SIG-M5 treated with dmso at 0.1 percent for 504 hours (cell line): Measurements from ENCODE around the gene WDR54.
A peak's percentile ranks its signal among the peaks of the same experiment; 100 is the strongest.
"Not testable (repeated sequence)": the region's sequence is repeated elsewhere in the genome, so short reads cannot be mapped to it uniquely, and the experiment has no call there.

Experiments
- DNase-seq: peaks from one replicate; lab custom pipeline; 2025; ENCODE audit not compliant: unreplicated experiment; lab: John Stamatoyannopoulos, UW

Gene WDR54

DNA sequence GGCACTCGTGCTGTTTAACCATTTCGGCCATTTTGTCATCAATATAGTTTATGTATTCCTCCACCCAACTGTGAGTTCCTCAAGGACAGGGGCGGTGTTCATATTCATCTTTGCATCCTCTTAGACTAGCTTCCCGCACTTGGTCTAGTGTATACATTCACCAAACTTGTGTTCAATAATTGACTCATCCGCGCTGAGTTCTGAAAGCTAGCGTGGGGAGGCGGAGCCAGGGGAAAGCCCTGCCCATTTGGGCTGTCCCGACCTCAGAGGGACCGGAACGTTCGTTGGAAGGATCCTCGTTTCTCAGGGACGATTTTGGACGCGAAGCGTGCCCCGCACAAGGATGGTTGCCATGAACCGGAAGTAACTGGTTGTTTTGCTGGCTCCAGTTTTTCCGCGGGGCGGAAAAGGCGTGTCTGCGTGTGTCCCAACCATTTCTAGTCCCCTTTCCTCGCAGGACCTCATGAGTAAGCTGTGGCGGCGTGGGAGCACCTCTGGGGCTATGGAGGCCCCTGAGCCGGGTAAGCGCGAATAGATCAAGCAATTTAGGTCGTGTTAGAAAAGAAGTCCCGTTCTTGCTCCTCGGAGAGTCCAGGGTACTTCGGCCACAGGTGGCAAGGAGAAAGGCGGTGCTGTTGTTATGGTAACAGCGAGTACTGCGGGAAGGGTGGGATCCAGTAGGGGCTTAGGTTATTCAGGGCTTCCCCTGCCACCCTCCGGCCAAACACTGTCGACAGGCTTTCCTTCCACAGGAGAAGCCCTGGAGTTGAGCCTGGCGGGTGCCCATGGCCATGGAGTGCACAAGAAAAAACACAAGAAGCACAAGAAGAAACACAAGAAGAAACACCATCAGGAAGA, 33.4 kb downstream of the WDR54 start, which contains the start of gene INO80B:
INO80B (plus strand) TSS at position 434 of the 858 bp plus-strand sequence; CDS start at position 464, 30 bp downstream.
- DNase-seq = peak; percentile 99

DNA sequence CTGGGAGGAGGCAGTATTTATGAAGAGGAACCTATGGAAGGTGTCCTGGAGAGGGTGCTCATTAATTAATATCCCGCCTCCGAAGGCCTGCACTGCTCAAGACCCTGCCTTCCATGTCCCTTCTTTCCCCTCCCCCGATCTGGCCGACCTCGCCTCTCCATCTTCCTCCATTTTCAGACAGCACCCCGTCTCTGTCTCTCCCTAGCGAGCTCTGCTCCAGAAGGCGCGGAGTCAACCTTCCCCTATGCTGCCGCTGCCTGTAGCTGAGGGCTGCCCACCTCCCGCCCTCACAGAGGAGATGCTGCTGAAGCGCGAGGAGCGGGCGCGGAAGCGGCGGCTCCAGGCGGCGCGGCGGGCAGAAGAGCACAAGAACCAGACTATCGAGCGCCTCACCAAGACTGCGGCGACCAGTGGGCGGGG, 35.6 kb downstream of the WDR54 start:
- no peak for DNase-seq

DNA sequence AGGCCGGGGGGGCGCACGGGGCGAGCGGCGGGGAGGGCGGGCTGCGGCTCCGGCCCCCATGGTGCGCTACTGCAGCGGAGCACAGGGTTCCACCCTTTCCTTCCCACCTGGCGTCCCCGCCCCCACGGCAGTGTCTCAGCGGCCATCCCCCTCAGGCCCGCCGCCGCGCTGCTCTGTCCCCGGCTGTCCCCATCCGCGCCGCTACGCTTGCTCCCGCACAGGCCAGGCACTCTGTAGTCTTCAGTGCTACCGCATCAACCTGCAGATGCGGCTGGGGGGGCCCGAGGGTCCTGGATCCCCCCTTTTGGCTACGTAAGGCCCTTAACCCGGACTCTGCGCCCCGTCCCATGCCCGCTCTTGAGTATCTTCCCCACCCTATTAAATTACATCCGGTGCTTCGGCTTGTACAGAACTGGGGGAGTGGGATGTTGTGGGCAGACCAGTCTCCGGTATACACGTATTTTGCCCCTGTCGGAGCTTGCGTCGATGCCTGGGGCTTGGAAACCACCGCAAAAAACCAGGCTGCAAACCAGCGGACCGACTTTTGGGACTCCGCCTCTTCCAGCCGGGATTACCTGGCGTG, 36.1 kb downstream of the WDR54 start:
- DNase-seq = peak; percentile 68

DNA sequence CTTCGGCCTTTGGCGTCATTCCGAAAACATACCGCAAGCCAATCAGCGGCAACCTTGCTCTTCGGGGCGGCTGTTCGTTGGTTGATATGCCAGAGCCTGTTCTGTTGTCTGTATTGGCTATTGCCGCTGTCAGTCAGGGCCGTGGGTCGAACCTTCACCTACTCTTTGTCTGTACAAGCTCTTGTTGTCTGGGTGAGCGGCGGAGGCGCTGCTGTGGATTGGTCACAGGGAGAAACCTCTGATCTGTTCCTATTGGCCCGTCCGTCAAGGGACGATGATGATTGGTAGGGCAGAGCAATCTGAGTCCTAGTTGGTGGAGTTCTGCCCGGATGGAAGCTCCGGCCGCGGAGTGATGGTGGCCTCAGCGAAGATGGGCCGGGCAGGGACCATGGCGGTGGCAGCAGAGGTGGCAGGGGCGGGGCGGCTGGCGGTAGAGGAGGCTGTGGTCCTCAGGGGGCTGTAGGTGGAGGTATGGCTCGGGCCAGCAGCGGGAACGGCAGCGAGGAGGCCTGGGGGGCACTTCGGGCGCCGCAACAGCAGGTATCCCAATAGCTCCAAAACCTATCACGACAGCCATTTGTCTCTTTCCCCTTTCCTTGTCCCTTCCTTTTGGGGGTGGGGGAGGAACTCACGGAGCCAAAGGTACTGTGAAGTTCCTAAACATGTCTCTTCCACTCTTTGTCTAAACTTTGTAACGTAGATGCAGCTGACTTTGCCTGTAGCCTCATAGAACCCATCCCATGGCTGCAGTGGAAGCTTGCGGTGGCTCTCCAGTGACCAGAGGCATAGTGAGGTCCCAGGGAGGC, 36.8 kb downstream of the WDR54 start, which contains the start of gene WBP1:
WBP1 (plus strand) TSS at position 307 of the 806 bp plus-strand sequence; CDS start at position 472, 165 bp downstream.
- DNase-seq = peak; percentile 100

DNA sequence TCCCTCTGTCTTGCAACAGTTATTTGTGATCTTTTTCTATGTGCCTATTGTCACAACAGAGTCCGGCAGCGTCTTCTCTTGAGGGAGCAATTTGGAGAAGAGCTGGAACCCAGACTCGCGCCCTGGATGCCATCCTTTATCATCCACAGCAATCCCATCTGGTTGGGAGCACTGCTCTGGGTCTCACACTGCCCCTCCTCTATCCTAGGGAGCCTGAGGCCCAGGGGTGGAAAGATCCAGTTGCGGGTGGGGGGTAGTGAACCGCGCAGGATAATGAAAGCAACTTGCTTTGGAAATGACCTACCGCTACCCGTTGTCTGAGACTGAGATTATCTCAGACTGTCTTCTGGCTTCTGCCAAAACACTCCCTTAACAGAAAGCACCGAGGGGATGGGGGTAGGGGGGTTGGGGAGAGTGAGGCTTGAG, 37.4 kb downstream of the WDR54 start:
- DNase-seq = no peak

DNA sequence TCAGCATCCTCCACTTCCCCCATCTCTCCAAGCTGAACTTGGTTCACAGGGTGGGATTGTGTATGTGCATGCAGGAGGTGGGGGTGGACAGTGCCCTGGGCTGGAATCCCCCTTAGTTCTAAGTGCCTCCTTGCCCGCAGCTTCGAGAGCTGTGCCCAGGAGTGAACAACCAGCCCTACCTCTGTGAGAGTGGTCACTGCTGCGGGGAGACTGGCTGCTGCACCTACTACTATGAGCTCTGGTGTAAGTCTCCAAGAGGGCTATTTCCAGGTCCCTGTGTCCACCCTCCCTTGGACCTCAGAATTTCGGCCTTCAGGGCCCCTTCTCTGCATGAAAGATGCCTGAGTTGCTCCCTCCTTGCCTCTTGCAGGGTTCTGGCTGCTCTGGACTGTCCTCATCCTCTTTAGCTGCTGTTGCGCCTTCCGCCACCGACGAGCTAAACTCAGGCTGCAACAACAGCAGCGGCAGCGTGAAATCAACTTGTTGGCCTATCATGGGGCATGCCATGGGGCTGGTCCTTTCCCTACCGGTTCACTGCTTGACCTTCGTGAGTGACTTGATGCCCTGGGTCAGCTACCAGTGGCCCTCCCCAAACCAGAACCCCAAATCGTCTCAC, 38.1 kb downstream of the WDR54 start:
- not testable (repeated sequence) for DNase-seq

DNA sequence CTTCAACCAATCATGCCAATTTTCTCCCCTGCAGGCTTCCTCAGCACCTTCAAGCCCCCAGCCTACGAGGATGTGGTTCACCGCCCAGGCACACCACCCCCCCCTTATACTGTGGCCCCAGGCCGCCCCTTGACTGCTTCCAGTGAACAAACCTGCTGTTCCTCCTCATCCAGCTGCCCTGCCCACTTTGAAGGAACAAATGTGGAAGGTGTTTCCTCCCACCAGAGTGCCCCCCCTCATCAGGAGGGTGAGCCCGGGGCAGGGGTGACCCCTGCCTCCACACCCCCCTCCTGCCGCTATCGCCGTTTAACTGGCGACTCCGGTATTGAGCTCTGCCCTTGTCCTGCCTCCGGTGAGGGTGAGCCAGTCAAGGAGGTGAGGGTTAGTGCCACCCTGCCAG, 38.7 kb downstream of the WDR54 start:
- DNase-seq = not testable (repeated sequence)

DNA sequence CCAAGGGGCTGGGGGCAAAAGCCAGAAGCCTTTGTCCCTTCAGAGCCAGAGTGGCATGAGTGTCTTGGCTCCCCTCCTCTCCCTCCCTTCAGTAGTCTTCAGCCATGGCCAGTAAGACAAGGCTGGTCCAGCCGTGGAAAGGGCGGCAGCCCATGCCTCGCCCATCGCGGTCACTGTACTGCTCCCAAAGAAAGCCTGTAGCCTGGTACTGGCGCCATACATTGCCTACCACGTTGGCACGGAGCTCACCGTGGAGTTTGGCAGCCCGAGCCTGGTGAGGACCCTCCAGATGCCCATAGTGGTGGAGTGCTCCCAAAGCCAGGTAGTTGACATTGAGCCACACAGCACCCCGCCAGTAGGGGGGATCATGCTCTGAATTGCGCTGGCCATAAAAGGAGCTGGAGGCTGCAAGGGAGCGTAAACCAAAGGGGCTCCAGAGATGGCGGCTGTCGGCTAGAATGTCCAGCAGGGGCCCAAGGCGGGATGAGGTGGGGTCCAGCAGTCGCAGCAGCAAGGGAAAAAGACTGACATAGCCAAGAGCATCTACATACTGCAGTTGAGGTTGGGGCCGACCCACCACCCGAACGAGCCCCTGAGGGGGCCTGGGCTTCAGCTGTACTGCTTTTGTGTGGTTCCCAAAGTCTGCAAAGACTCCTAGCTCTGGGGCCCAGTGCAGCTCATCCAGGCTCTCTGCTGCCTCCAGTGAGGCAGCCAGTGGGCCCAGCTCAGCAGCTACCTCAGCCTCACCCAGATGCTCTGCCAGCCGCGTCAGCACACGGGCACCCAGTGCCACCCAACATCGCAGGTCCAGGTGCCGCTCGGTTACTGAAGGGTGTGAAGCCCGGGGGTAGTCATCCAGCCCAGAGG, 39.9 kb downstream of the WDR54 start:
- no peak for DNase-seq

DNA sequence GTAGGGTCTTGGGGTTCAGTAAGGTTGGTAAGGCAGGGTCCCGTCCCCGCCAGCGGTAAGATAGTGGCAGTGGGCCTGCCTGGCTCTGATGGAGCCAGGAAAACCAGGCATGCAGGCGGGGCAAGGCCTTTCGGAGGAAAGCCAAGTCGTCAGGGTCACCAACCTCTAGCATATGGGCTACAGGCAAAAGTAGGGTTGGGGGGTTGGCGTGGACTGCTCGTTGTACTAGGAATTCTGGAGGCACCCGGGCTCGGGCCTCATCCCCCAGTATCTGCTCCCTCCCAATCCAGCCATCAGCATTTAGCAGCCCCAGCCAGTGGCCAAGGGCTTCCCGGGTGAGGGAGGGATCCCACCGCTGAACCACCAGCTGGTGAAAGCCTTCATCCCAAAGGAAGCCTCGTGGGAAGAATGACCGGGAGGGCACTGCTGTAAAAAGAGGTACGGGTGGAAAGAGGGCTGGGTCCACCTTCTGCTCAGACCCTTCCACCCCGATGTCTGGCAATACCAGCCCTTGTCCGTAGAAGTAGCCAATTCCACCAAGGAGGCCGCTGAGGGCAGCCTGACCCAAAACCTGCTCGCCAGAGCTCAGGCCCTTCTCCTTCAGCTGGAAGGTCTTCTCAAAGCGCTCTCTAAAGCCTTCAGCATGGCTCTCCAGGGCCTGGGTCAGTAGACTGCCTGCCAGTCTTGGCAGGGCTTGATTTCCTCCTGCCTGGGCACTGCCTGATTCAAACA, 40.7 kb downstream of the WDR54 start:
- no peak for DNase-seq

DNA sequence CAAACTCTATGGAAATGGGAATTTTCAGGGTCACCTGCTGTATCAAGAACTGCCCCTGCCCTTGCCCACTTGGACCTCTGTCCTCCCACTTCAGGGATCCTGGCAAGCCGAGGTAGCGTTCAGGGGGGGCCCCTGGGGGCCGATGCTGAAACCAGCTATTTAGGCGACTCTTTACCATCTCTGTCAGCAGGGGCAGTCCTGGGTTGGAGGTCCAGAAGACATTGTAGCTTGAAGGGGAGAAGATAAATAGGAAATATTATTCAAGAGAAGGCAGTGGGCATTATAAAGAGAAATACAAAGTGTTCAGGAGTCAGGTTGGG, 41.2 kb downstream of the WDR54 start:
- DNase-seq = no peak

DNA sequence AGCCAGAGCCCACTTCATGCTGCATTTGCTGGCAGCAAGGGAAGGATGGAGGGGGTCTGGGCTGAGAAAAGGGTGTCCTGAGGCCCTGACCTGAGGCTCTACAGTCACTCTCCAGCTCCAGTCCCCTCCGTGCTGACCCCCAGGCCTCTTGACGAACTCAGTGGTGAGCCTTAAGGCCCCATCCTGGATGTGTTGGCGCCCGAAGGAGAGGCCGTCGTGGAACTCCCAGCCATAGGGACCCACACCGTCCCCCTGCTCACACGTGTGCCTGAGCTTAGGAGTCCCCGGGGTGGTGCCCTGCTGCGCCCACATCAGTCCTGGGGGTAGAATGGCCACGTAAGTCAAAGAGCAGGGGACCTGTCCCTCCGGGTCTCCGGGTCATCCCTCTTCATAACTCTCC, 42.9 kb downstream of the WDR54 start:
- DNase-seq = no peak

DNA sequence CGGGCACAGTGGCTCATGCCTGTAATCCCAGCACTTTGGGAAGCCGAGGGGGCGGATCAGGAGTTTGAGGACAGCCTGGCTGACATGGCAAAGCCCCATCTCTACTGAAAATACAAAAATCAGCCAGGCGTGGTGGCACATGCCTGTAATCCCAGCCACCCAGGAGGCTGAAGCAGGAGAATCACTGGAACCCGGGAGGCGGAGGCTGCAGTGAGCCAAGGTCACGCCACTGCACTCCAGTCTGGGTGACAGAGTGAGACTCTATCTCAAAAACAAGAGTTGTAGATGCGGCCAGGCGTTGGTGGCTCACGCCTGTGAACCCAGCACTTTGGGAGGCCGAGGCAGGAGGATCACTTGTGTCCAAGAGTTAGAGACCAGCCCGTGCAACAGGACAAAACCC, 49.2 kb downstream of the WDR54 start:
- DNase-seq = not testable (repeated sequence)

DNA sequence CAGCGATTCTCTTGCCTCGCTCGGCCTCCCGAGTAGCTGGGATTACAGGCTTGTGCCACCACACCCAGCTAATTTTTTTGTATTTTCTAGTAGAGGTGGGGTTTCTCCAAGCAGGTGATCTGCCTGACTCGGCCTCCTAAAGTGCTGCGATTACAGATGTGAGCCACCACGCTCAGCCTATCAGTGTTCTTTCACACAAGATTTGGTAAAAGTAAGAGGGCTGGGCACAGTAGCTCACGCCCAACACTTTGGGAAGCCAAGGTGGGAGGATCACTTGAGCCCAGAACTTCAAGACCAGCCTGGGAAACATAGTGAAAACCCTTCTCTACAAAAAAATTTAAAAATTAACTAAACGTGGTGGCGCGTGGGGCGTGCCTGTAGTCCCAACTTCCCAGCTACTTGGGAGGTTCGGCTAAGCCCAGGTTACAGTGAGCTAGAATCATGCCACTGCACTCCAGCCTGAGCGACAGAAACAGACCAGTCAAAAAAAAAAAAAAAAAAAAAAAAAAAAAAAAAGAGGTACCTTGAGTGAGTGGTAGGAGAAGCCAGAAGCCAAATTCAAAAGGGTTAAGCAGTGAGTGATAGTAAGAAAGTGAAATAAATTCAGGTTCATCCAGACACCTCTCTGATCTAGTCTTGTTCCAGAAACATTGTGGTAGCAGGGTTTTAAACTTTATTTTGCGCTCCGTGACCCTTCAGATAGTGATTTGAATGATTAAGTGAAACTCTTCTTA, 50.0 kb downstream of the WDR54 start:
- DNase-seq = peak; percentile 54

DNA sequence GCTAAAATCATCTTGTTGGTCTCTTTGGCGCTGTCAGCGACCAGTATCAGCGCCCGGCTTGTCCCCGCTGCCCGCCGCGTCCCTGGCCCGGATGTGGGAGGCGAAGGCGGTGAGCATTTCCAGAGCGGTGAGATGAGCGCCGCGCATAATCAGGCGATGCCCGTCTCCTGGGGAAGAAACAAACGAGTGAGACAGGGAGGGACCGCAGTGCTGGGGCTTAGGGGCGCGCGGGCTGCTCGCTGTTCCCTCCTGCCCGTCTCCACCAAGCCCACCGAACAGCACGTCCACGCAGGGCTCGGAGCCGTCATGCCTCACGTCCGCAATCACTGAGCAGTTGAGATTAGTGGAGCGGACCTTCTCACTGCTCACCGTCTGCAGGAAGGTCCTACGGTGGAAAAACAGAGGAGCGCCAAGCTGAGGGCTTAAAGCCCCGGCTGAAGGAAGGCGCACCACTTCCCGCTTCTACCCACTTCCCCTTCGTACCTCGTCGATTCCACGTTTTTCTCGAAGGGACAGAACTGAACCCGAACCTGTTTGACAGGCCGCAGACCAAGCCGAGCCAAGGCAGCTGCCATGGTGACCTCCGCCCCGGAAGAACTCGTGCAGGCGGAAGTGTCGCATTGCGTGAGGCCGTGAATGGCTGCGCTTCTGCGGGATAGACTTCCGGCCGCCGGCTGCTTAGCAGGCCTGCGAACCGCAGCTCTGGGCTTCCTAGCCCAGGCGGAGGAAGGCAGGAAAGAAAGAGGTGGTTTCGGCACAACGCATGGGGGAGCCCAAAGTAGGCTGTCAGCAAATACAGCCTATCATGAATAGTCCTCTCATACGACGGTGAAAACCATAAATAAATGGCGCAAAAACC, 50.8 kb downstream of the WDR54 start, which contains the start of gene MRPL53:
MRPL53 (minus strand) TSS at position 595 of the 859 bp plus-strand sequence; CDS start at position 575, 20 bp downstream.
- DNase-seq = peak; percentile 96

DNA sequence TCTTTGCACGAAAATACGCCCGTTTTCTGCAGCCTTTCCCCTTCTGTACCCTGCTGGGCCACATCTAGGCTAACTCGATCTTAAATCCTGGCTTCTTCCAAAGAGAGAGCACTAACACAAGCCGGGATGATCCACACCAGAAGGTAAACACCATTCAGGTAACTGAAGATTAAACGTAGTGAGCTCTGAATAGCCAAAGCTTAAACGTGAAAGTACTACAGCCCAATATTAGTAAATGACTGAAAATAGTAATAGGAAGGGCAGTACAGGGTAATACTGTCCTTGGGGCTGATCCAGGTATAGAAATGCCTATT, 51.4 kb downstream of the WDR54 start:
- DNase-seq = no peak

DNA sequence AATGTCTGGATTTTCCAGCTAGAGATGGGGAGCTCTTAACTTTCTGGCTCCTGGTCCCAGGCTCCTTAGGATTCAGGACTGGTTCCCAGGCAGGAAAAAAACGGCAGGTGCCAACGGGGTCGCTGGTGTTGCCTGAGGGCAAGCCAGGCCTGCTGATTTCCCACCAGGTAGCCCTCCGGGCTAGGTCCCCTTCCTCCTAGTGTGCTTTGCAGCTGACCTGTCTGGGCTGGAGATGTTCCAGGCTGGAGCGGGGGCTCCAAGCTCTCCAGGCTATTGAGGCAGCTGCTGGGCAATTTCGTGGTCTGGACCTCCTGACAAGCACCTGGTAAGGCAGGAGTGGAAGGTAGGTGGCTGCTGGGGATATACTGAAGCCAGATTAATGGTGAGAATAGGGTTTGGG, 53.0 kb downstream of the WDR54 start:
- DNase-seq = no peak

DNA sequence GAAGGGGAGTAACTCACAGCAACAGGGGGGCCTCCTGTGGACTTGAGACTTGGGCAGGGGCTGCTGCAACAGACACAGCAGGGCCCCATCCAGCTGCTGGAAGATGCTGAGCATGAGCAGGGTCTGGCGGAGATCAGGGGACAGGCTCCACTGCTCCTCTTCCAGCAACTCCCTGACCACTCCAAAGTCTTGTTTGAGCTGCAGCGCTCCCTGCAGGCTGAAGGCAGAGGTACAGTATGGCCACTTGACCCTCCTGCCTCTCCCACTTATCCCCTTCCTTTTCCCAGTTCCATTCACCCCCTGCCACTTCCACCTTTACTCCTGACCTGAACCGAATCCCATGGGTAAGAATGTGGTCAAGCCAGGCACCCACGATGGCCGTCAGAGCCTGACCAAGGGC, 53.4 kb downstream of the WDR54 start:
- DNase-seq = no peak
